GM12878 (cell line): ENCODE results near the gene TUT4. TPM values are rescaled to one million over a fixed set of nuclear protein-coding genes. Genes with fewer than 3 reads are reported as not detected.

Experiments
- ATF2 ChIP-seq: IDR thresholded peaks from 2 replicates; pipeline ENCODE4 v1.6.1; 2012; ENCODE audit warnings: low read length, inconsistent platforms
- FOXM1 ChIP-seq: IDR thresholded peaks from 2 replicates; pipeline ENCODE4 v1.6.1; 2012; ENCODE audit warnings: low read depth, mild to moderate bottlenecking, inconsistent platforms, low read length, moderate library complexity
- IKZF1 ChIP-seq: fragments of 450-650 bp; conservative IDR thresholded peaks from 2 replicates; pipeline ENCODE4 v1.6.1; 2017; ENCODE audit warnings: antibody characterized with exemption, mild to moderate bottlenecking
- IKZF2 ChIP-seq, 2 experiments: fragments of 450-650 bp; IDR thresholded peaks; 2 replicates each; pipeline ENCODE4 v1.6.1; 2017; ENCODE audit warnings: mild to moderate bottlenecking in 2 of 2, moderate library complexity in 2 of 2
- JUNB ChIP-seq: IDR thresholded peaks from 2 replicates; pipeline ENCODE4 v1.6.1; 2016; ENCODE audit warnings: antibody characterized with exemption, mild to moderate bottlenecking
- MEF2A ChIP-seq: IDR thresholded peaks from 2 replicates; pipeline ENCODE4 v1.6.1; 2011; ENCODE audit warnings: low read depth, mild to moderate bottlenecking, low read length, moderate library complexity; ENCODE audit not compliant: insufficient read depth
- NBN ChIP-seq: fragments of 450-650 bp; IDR thresholded peaks from 2 replicates; pipeline ENCODE4 v1.6.1; 2016
- NFYB ChIP-seq: IDR thresholded peaks from 2 replicates; pipeline ENCODE4 v1.6.1; 2011; ENCODE audit warnings: low read depth, mild to moderate bottlenecking, low read length, improper control_type of control experiment, moderate library complexity; ENCODE audit not compliant: insufficient read depth
- PBX3 ChIP-seq: IDR thresholded peaks from 2 replicates; pipeline ENCODE4 v1.6.1; 2011; ENCODE audit warnings: mild to moderate bottlenecking, low read depth, low read length, moderate library complexity; ENCODE audit not compliant: insufficient replicate concordance
- RELA ChIP-seq: fragments of 450-650 bp; IDR thresholded peaks from 2 replicates; pipeline ENCODE4 v1.8.0; 2014; ENCODE audit warnings: borderline replicate concordance; ENCODE audit not compliant: partially characterized antibody
- RFX5 ChIP-seq: IDR thresholded peaks from 2 replicates; pipeline ENCODE4 v1.6.1; 2011; ENCODE audit warnings: low read depth, low read length, improper control_type of control experiment
- RUNX3 ChIP-seq: IDR thresholded peaks from 2 replicates; pipeline ENCODE4 v1.6.1; 2012; ENCODE audit warnings: low read length, inconsistent platforms
- SIX5 ChIP-seq: IDR thresholded peaks from 2 replicates; pipeline ENCODE4 v1.6.1; 2011; ENCODE audit warnings: mild to moderate bottlenecking, low read depth, low read length, moderate library complexity; ENCODE audit not compliant: severe bottlenecking
- SMC3 ChIP-seq: IDR thresholded peaks from 2 replicates; pipeline ENCODE4 v1.6.1; 2011; ENCODE audit warnings: low read length, improper control_type of control experiment, borderline replicate concordance
- SRF ChIP-seq, 2 experiments: IDR thresholded peaks; 2 replicates each; pipeline ENCODE4 v1.6.1; 2011; ENCODE audit warnings: low read depth in 2 of 2, low read length in 2 of 2, mild to moderate bottlenecking in 1 of 2, moderate library complexity in 1 of 2
- polyA plus RNA-seq, 11 experiments: library from polyadenylated mRNA; depleted of rRNA in 4 of 11; unstranded in 6 of 11; stranded (reverse) in 5 of 11; fragments of >200 nt; fragmentation: Nextera tagmentation in 4 of 11; fragmentation: Illumina TruSeq in 1 of 11; extraction: Ambion mirVana in 4 of 11; extraction: Trizol in 1 of 11; gene quantifications; 1 replicate in 1 of 11; 2 replicates in 10 of 11; pipeline versions ENCODE4 v1.2.1 to v1.2.3, GENCODE V29; 2011 to 2016; ENCODE audit warnings: inconsistent platforms in 2 of 11, missing spikeins in 2 of 11, low read depth in 1 of 11
- total RNA-seq, 4 experiments: library from RNA; depleted of rRNA in 3 of 4; stranded (reverse); fragments of >200 nt in 3 of 4; fragmentation: Illumina TruSeq in 1 of 4; extraction: Trizol in 1 of 4; gene quantifications; 2 replicates each; pipeline versions ENCODE4 v1.2.1 to v1.2.3, GENCODE V29; 2013 to 2021
- TF ChIP-seq, protein P1 (sequence below): fragments of 150-350 bp; IDR thresholded peaks from 2 replicates; pipeline ENCODE4 v1.6.1; 2016; ENCODE audit warnings: low read depth, low read length
- TF ChIP-seq, protein P2 (sequence below): IDR thresholded peaks from 2 replicates; pipeline ENCODE4 v1.6.1; 2011; ENCODE audit warnings: low read depth, mild to moderate bottlenecking, low read length, moderate library complexity, borderline replicate concordance; ENCODE audit errors: extremely low read depth

The TUT4 gene
- total and polyA plus RNA-seq, 10 of the 15 experiments (the other 5 are each of a cell fraction or from before 2014, with no cell fraction given): 9.4 to 40.7 (median 27.6) TPM

DNA sequence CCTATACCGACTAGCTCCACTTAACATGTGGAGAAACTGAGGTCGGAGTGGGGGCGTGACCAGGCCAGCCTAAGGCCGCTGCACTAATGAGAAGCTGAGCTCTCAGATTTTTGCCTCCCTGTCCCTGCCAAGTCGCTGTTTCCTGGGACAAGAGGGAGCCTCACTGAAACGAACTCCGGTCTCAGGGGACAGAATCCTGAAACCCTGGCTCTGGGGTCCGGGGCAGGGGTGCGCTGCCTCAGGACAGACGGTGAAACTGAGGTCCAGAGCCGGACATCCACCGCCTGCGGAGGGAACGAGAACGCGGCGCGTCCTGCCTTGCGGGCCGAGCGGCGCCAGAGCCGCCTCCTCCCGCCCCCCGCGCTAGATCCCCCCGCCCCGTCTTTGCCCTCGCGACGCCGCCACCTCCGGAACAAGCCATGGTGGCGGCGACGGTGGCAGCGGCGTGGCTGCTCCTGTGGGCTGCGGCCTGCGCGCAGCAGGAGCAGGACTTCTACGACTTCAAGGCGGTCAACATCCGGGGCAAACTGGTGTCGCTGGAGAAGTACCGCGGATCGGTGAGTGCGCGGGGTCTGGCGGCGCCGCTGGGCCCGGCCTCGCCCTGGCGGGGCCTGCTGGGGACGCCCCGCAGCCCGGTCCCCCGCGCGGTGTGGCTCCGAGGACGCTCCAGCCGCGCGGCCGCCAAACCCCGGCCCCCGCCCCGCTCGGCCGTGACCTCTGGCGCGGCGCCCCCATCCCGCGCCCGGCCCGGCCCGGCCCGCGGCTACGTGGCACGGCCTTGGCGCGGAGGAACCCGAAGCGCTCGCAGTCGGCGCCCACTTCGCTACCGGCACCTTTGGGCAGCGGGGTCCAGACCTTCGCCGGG, 49.3 kb upstream of the TUT4 start, which contains the start of gene GPX7 (continued):
- TF ChIP-seq, protein P1, sequence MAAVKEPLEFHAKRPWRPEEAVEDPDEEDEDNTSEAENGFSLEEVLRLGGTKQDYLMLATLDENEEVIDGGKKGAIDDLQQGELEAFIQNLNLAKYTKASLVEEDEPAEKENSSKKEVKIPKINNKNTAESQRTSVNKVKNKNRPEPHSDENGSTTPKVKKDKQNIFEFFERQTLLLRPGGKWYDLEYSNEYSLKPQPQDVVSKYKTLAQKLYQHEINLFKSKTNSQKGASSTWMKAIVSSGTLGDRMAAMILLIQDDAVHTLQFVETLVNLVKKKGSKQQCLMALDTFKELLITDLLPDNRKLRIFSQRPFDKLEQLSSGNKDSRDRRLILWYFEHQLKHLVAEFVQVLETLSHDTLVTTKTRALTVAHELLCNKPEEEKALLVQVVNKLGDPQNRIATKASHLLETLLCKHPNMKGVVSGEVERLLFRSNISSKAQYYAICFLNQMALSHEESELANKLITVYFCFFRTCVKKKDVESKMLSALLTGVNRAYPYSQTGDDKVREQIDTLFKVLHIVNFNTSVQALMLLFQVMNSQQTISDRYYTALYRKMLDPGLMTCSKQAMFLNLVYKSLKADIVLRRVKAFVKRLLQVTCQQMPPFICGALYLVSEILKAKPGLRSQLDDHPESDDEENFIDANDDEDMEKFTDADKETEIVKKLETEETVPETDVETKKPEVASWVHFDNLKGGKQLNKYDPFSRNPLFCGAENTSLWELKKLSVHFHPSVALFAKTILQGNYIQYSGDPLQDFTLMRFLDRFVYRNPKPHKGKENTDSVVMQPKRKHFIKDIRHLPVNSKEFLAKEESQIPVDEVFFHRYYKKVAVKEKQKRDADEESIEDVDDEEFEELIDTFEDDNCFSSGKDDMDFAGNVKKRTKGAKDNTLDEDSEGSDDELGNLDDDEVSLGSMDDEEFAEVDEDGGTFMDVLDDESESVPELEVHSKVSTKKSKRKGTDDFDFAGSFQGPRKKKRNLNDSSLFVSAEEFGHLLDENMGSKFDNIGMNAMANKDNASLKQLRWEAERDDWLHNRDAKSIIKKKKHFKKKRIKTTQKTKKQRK: no peak
- no peak for TF ChIP-seq FOXM1
- TF ChIP-seq IKZF1: peak; percentile 51; the same call in 1 of the 2 replicates
- TF ChIP-seq RELA: no peak
- no peak for TF ChIP-seq PBX3
- TF ChIP-seq RUNX3: no peak
- no peak for TF ChIP-seq MEF2A
- no peak for TF ChIP-seq RFX5
- no peak for TF ChIP-seq IKZF2 (IDR thresholded peaks at IDR 0.05)
- no peak for TF ChIP-seq NFYB
- TF ChIP-seq NBN: no peak
- no peak for TF ChIP-seq SRF (IDR thresholded peaks at IDR 0.05; ENCODE audit: low read depth in 2 of 2, low read length in 2 of 2)
- TF ChIP-seq SMC3: no peak
- TF ChIP-seq, protein P2, sequence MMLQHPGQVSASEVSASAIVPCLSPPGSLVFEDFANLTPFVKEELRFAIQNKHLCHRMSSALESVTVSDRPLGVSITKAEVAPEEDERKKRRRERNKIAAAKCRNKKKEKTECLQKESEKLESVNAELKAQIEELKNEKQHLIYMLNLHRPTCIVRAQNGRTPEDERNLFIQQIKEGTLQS: no peak
- no peak for TF ChIP-seq SIX5
- no peak for TF ChIP-seq ATF2
- TF ChIP-seq JUNB: no peak
